ENCODE data around the gene DUSP2. TPM values are rescaled to one million over a fixed set of nuclear protein-coding genes. Genes with fewer than 3 reads are reported as not detected.

Gene DUSP2
- total RNA-seq, 4 donors from 2014 or later: 14.0 to 21.1 (median 15.6) TPM

DNA sequence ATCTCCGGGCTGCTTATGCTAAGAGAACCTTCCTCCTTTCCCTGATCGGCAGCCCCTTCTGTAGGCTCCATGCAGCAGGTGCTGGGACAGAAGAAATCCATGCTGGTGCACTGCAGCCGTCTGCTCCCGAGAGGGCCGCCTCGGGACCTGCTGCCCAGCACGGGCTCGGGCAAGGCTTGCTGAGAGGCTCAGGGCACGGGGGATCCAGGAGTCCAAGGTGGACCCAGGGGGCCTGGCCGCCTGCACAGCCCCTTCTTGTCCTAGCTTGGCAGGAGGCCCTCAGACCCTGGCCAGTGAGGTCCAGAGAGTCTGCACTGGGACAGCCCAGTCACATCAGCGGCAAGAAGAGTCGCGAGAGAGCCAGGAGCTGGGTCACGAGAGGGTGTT is 13.3 kb upstream of the DUSP2 start:
- no peak for DNase-seq (ENCODE audit: low spot score in 2 of 2)

DNA sequence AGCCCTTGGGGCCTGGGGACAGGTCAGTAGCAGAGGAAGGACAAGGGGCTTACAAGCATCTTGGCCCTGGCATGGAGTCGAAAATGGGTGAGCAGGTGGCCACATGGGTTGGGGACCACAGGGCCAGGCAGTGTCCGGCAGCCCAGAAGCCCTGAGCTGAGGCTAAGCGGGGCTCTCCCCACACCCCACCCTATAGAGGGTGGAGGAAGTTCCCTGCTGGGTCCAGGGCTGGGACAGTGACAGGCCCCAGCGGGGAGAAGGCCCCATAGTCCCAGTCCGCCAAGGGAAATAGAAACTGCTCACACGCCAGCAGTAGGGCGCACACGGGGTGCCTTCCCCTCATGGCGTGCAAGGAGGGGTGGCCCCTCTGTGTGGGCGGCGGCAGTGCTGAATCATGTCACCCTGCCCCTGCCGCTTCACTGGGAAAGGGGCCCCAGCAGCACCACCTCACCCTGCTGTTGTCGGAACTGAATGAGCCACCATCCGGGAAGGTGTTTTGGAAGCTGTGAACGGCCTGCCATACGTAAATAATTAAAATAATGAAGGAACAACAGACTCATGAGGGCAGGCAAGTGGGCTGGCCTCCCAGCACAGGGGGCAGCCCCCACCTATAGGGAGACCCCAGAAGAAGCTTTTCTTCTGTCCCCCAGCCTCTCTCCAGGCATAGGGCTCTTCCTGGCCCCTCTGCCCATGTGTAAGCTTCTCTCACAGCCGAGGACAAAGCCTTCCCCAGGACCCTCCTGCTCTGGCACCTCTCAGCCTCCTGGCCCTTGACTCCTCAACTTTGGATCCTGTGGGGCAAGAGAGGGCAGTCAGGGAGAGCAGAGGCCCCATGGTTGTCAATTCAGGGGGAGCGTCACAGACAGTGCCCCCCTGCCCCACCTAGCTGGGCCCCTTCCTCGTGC is 12.7 kb upstream of the DUSP2 start:
- Histone ChIP-seq H3K27me3 (no peaks in the 10 kb centered on the region), H3K4me1 (peaks cover 0 to 9% (median 0%) of the 10 kb centered on the region in 4 donors), H3K27ac (peak overlapping the region in 1 of 4 donors; percentile 22), H3K4me3 (no peak overlapping the region), H3K36me3 (no peaks in the 10 kb centered on the region), H3K9me3 (peaks cover 0 to 6% (median 0%) of the 10 kb centered on the region in 4 donors)
- DNase-seq (ENCODE audit: low spot score in 2 of 2): no peak
- no peak for TF ChIP-seq POLR2A (IDR thresholded peaks at IDR 0.05)
- TF ChIP-seq EP300 (IDR thresholded peaks at IDR 0.05): no peak
- TF ChIP-seq, protein P1, sequence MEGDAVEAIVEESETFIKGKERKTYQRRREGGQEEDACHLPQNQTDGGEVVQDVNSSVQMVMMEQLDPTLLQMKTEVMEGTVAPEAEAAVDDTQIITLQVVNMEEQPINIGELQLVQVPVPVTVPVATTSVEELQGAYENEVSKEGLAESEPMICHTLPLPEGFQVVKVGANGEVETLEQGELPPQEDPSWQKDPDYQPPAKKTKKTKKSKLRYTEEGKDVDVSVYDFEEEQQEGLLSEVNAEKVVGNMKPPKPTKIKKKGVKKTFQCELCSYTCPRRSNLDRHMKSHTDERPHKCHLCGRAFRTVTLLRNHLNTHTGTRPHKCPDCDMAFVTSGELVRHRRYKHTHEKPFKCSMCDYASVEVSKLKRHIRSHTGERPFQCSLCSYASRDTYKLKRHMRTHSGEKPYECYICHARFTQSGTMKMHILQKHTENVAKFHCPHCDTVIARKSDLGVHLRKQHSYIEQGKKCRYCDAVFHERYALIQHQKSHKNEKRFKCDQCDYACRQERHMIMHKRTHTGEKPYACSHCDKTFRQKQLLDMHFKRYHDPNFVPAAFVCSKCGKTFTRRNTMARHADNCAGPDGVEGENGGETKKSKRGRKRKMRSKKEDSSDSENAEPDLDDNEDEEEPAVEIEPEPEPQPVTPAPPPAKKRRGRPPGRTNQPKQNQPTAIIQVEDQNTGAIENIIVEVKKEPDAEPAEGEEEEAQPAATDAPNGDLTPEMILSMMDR (IDR thresholded peaks at IDR 0.05): no peak
- WGBS, 2 donors: 61 to 69% methylated on average over 9 to 18 of the region's 19 CpGs

More for the DNA sequence above, 13.3 kb upstream of the DUSP2 start:
- no peak overlapping the region for H3K27ac ChIP-seq
- TF ChIP-seq EP300 (IDR thresholded peaks at IDR 0.05) (no peak), POLR2A (IDR thresholded peaks at IDR 0.05) (no peak)
- TF ChIP-seq, protein P1 (IDR thresholded peaks at IDR 0.05): no peak
- H3K4me3 ChIP-seq: no peak overlapping the region
- no peaks in the 10 kb centered on the region for H3K27me3 ChIP-seq
- H3K4me1 ChIP-seq: peaks cover 0 to 15% (median under 1%) of the 10 kb centered on the region in 4 donors
- 63 to 83% methylated on average over 4 to 13 of the region's 14 CpGs for WGBS, 2 donors
- peaks cover 0 to 6% (median 0%) of the 10 kb centered on the region in 4 donors for H3K9me3 ChIP-seq
- H3K36me3 ChIP-seq: no peaks in the 10 kb centered on the region

DNA sequence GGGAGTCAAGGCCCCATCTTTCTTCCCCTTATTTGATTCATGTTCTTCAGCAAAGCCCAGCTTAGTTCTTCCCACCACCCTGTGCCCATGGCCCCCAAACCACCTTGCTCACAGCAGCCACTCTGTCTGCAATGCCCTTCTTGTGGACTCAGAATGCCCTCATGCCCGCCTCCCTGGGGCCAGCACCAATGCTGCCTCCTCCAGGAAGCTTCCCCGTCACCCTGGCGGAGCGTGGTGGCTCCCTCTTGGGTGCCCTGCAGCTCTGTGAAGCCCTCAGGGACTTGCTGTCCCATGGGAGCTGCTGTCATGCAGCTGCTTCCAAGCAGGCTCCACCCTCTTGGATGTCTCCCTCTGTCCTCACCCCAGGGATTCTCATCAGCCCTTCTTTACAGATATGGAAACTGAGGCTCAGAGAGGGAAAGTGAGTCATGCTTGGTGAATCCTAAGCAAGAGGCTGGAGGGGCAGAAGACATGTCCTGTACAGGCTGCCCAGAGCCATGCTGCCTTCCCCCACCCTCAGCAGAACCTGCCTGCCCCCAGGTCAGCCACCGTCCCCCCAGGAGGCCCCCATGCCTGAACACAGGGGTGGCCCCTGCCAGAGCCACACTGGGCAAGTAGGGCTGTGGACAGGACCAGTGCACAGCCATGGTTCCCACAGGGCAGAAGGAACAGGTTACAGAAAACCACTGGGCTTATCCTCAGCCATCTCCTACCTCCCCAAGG is 11.8 kb upstream of the DUSP2 start:
- H3K27ac ChIP-seq: peak overlapping the region in 1 of 4 donors; percentile 22
- TF ChIP-seq, protein P1 (IDR thresholded peaks at IDR 0.05): no peak
- TF ChIP-seq EP300 (IDR thresholded peaks at IDR 0.05): no peak
- TF ChIP-seq POLR2A (IDR thresholded peaks at IDR 0.05): no peak
- no peaks in the 10 kb centered on the region for H3K27me3 ChIP-seq
- no peak for DNase-seq (ENCODE audit: low spot score in 2 of 2)
- H3K36me3 ChIP-seq: no peaks in the 10 kb centered on the region
- peaks cover 0 to 4% (median 0%) of the 10 kb centered on the region in 4 donors for H3K4me1 ChIP-seq
- peaks cover 0 to 6% (median 0%) of the 10 kb centered on the region in 4 donors for H3K9me3 ChIP-seq
- no peak overlapping the region for H3K4me3 ChIP-seq
- 90 to 94% methylated on average over 5 of the region's 5 CpGs for whole genome bisulfite sequencing, 2 donors

DNA sequence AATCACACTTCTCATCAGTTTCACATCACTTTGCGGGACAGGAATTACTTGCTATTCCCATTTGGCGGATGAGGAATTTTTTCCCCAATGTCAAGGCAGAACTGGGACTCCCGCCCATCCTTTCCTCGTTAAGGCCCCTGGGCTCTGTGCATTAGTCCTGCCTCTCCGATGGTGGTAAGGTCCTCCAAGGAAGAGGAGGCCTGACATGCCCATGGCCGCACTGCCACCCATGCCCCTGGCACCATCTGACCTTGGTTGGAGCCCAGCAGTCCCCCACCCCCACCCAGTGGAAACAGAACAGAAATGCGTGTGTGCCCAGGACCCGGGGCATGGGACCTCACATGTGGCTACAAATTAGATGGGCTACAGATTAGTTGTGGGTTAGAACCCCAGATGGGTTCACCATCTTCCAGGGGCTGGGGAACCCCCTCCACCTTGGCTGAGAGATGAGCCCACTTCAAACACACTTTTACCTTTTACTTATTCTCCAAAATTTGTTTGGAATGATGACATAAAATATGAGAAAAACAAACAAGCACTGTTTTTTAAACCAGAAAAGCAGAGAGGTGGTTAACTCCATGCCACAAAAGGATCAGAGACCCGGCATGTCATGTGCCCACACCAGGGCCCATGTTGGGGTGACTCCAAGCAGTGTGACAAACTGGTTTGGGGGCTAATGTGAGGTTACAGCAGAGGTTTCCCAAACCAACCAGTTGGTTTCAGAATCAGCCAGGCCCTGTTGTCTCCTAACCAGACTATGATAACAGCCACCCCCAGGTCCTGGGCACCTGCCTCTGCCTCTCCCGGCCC is 11.0 kb upstream of the DUSP2 start:
- WGBS, 2 donors: 86 to 88% methylated on average over 10 of the region's 10 CpGs
- Histone ChIP-seq H3K36me3 (no peaks in the 10 kb centered on the region), H3K4me1 (peaks cover 0 to 4% (median 0%) of the 10 kb centered on the region in 4 donors), H3K4me3 (no peak overlapping the region), H3K27me3 (no peaks in the 10 kb centered on the region), H3K9me3 (peaks cover 0 to 6% (median 0%) of the 10 kb centered on the region in 4 donors), H3K27ac (no peak overlapping the region)
- TF ChIP-seq POLR2A (IDR thresholded peaks at IDR 0.05) (no peak), EP300 (IDR thresholded peaks at IDR 0.05) (no peak)
- TF ChIP-seq, protein P1 (IDR thresholded peaks at IDR 0.05): no peak
- no peak for DNase-seq (ENCODE audit: low spot score in 2 of 2)
